PC-3 (cell line): ENCODE results near the gene PROKR1. TPM values are rescaled to one million over a fixed set of nuclear protein-coding genes. Genes with fewer than 3 reads are reported as not detected.

ENCODE experiments used
- ATAC-seq: fragments of 200-7000 bp; cut with Tn5 transposase; 2 replicates; pipeline ENCODE4 v1.9.1; 2020; ENCODE audit warnings: mild to moderate bottlenecking, moderate library complexity
- Bru-seq: library from RNA; stranded (reverse); fragments of 400-500 nt; gene quantifications from one replicate; lab custom pipeline; 2021; lab: Mats Ljungman, UMichigan
- BruChase-seq, 2 experiments: library from RNA; stranded (reverse); fragments of 400-500 nt; gene quantifications; one replicate each; lab custom pipeline; 2021; lab: Mats Ljungman, UMichigan
- BruUV-seq: library from RNA; stranded (reverse); fragments of 400-500 nt; replicated peaks from 2 replicates; lab custom pipeline; 2021; lab: Mats Ljungman, UMichigan
- CTCF ChIA-PET: fragments of 300-600 bp; sonication (Branson Sonifier 250); formaldehyde crosslinking; loops from one replicate; lab custom pipeline; 2022; ENCODE audit warnings: antibody characterized with exemption; lab: Charles Lee
- POLR2A ChIA-PET: fragments of 300-600 bp; sonication (Branson Sonifier 250); formaldehyde crosslinking; loops from one replicate; lab custom pipeline; 2022; ENCODE audit warnings: antibody characterized with exemption; ENCODE audit not compliant: unreplicated experiment; lab: Charles Lee
- DNase-seq: peaks from one replicate; pipeline ENCODE4 v3.0.0-alpha.2; 2015
- H2AFZ ChIP-seq: fragments of 300-600 bp; sonication (generic); 2 replicates; pipeline ENCODE4 v1.6.0; 2016; ENCODE audit warnings: antibody characterized with exemption, low read length
- H3F3A ChIP-seq: fragments of 300-600 bp; sonication (generic); one replicate; pipeline ENCODE4 v1.6.0; 2017; ENCODE audit warnings: antibody characterized with exemption, low read length, control low read depth, mild to moderate bottlenecking; ENCODE audit not compliant: unreplicated experiment
- H3K27ac ChIP-seq: fragments of 300-600 bp; sonication (generic); 2 replicates; pipeline ENCODE4 v1.5.1; 2016; ENCODE audit warnings: mild to moderate bottlenecking, low read length
- H3K27me3 ChIP-seq: fragments of 300-600 bp; sonication (generic); 2 replicates; pipeline ENCODE4 v1.6.1; 2016; ENCODE audit warnings: low read length, mixed read lengths
- H3K36me3 ChIP-seq: fragments of 300-600 bp; sonication (generic); 2 replicates; pipeline ENCODE4 v1.6.1; 2016; ENCODE audit warnings: low read depth, mixed run types, low read length, mixed read lengths
- H3K4me1 ChIP-seq: fragments of 300-600 bp; sonication (generic); 2 replicates; pipeline ENCODE4 v1.5.1; 2016; ENCODE audit warnings: low read length; ENCODE audit not compliant: insufficient read depth
- H3K4me2 ChIP-seq: fragments of 300-600 bp; sonication (generic); 2 replicates; pipeline ENCODE4 v1.6.0; 2016; ENCODE audit warnings: low read length
- H3K4me3 ChIP-seq: fragments of 300-600 bp; sonication (generic); 2 replicates; pipeline ENCODE4 v1.5.1; 2016; ENCODE audit warnings: mild to moderate bottlenecking, low read length, mixed read lengths
- H3K79me2 ChIP-seq: fragments of 300-600 bp; sonication (generic); 2 replicates; pipeline ENCODE4 v1.6.1; 2017; ENCODE audit warnings: low read length, mixed read lengths
- H3K9ac ChIP-seq: fragments of 300-600 bp; sonication (generic); 2 replicates; pipeline ENCODE4 v1.6.0; 2016; ENCODE audit warnings: mild to moderate bottlenecking, low read length
- H3K9me2 ChIP-seq: fragments of 300-600 bp; sonication (generic); replicated peaks from 2 replicates; pipeline ENCODE4 v1.6.1; 2016; ENCODE audit warnings: mixed run types, low read length, mixed read lengths
- H3K9me3 ChIP-seq: fragments of 300-600 bp; sonication (generic); 2 replicates; pipeline ENCODE4 v1.6.1; 2016; ENCODE audit warnings: low read length, mixed read lengths
- H4K20me1 ChIP-seq: fragments of 300-600 bp; sonication (generic); 2 replicates; pipeline ENCODE4 v1.6.1; 2016; ENCODE audit warnings: low read length, mixed read lengths
- EZH2 ChIP-seq: fragments of 300-600 bp; sonication (generic); IDR thresholded peaks from one replicate; pipeline ENCODE4 v1.6.1; 2017; ENCODE audit warnings: antibody characterized with exemption, mild to moderate bottlenecking, low read length; ENCODE audit not compliant: unreplicated experiment
- EZH2phosphoT487 ChIP-seq: fragments of 300-600 bp; sonication (generic); IDR thresholded peaks from 2 replicates; pipeline ENCODE4 v1.6.1; 2018; ENCODE audit warnings: mild to moderate bottlenecking, antibody characterized with exemption, low read length, borderline replicate concordance
- intact Hi-C: fragments of 100-400 bp; cut with micrococcal nuclease; formaldehyde crosslinking; loops from 2 replicates; pipeline ENCODE4 v1.9.0; 2023
- long read RNA-seq: library from polyadenylated mRNA; unstranded; transcript quantifications from one replicate; pipeline ENCODE4 v2.0.0, GENCODE V29; 2021; ENCODE audit not compliant: unreplicated experiment
- total RNA-seq: library from RNA; depleted of rRNA; stranded (reverse); fragments of >200 nt; gene quantifications from 2 replicates; pipeline ENCODE4 v1.2.3, GENCODE V29; 2014; rRNA removed
- TF ChIP-seq, protein P1 (sequence below): fragments of 300-600 bp; sonication (generic); conservative IDR thresholded peaks from 2 replicates; pipeline ENCODE4 v1.5.1; 2017; ENCODE audit warnings: antibody characterized with exemption, low read depth, mild to moderate bottlenecking, low read length

The PROKR1 gene
- 0.12 and 0.26 TPM in 2 replicates for total RNA-seq
- percentile 40 among the genes with signal in this experiment for Bru-seq, nascent RNA
- BruChase-seq, experiment 1, labeled RNA remaining after a 6-hour chase, result percentile 80 among the genes with signal in this experiment
- BruChase-seq, experiment 2, labeled RNA remaining after a 2-hour chase, result percentile 76 among the genes with signal in this experiment
- long read RNA-seq, full-length matches to known transcripts, result 8 of 10 reads
- long read RNA-seq, partial matches to known transcripts, result 2 of 10 reads
- long read RNA-seq, other reads (novel, unspliced or antisense), result 0 of 10 reads

DNA sequence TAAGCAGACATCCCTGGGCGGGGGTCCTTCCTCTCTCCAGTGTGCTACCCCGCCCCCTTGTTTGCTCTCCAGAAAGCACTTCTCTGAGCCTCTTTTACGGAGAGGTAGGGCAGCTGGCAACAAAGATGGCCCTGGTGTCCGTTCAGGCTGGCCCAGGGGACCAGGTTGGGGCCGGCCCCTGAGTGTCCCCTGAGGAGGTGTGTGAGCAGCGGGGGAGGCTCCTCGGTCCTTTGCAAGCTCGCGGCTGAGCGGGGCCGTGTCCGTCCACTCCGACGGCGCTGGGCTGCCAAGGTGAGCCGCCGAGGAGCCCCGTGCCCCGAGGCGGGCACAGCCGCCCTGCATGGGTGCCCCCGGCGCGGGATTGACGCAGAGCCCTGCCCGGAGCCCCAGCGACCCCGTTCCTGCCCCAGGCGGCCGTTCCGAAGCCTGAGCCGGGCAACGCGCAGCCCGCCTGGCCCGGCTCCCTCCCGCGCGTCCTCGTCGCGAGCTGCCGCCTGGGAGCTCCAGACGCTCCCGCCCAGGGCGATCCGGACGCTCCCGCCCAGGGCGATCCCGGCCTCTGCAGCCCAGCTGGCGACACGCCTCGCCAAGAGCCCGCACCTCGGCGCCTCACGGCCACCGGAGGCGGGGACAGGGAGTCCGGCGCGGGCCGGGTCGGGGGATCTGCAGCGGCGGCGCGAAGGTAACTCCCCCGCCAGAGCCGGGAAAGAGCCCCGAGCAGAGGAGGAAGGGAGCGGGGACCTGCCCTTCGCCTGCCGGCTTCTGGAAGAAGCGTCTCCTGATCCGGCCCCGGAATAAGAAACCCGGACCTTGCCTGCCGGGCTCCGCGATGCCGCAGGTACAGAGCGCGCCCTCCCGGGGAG lies at the start of gene PROKR1:
Gene PROKR1 (plus strand): TSS at position 569 of the 863 bp plus-strand sequence. CDS start 2,243 bp downstream, outside the sequence.
- BruUV-seq, result no TSS peak
- peak; percentile 76 for ATAC-seq
- peaks cover 24% of the 10 kb centered on the region for H3K27me3 ChIP-seq

DNA sequence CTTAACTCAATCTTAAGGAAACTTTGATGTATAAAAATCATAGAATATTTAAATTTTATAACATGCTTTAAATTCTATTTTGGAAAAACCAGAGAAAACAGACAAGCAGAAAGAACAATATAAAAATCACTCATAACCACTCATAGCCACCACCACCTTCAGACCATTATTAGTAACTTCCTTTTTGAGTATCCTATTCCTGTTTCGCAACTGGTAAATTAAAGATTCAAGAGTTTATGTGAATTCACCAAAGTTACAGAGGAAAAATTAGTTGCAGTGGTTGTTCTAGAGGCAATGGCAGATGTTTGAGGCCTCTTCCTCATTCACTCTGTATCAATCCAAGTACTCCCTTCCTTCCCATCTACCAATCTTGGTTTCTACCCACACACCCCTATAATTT lies 49.3 kb upstream of the PROKR1 start:
- ChIA-PET POLR2A (no interaction called here), CTCF (interaction anchor here (2.0 kb wide), 1 partner anchor 106 kb away, joined by 56 read pairs; no protein-coding TSS in a partner anchor)
- Histone ChIP-seq H3K4me2 (no peak overlapping the region), H3F3A (no peaks in the 10 kb centered on the region), H3K4me1 (peaks cover 11% of the 10 kb centered on the region), H3K27ac (no peak overlapping the region), H4K20me1 (no peaks in the 10 kb centered on the region), H3K4me3 (no peak overlapping the region), H3K27me3 (no peaks in the 10 kb centered on the region), H3K79me2 (no peaks in the 10 kb centered on the region), H2AFZ (no peak overlapping the region), H3K9me3 (no peaks in the 10 kb centered on the region), H3K9ac (no peak overlapping the region), H3K9me2 (no peaks in the 10 kb centered on the region), H3K36me3 (no peaks in the 10 kb centered on the region)
- no peak for TF ChIP-seq EZH2phosphoT487
- TF ChIP-seq EZH2, result no peak
- TF ChIP-seq, protein P1, sequence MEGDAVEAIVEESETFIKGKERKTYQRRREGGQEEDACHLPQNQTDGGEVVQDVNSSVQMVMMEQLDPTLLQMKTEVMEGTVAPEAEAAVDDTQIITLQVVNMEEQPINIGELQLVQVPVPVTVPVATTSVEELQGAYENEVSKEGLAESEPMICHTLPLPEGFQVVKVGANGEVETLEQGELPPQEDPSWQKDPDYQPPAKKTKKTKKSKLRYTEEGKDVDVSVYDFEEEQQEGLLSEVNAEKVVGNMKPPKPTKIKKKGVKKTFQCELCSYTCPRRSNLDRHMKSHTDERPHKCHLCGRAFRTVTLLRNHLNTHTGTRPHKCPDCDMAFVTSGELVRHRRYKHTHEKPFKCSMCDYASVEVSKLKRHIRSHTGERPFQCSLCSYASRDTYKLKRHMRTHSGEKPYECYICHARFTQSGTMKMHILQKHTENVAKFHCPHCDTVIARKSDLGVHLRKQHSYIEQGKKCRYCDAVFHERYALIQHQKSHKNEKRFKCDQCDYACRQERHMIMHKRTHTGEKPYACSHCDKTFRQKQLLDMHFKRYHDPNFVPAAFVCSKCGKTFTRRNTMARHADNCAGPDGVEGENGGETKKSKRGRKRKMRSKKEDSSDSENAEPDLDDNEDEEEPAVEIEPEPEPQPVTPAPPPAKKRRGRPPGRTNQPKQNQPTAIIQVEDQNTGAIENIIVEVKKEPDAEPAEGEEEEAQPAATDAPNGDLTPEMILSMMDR, result no peak
- no TSS peak for BruUV-seq
- DNase-seq, result no peak
- intact Hi-C loops, result loop anchor here (2.0 kb wide), 1 partner anchor 127 kb away; the partner anchor contains the start of genes APLF and FBXO48
- no peak for ATAC-seq

More for the DNA sequence above, at the start of gene PROKR1:
- DNase-seq, result peak; percentile 35
- Histone ChIP-seq H3F3A (no peaks in the 10 kb centered on the region), H2AFZ (peak within 1 kb of the TSS; percentile 85), H3K4me1 (no peaks in the 10 kb centered on the region), H3K27ac (no peak within 1 kb of the TSS), H3K9ac (no peak within 1 kb of the TSS), H3K79me2 (no peaks in the 10 kb centered on the region), H3K4me2 (peak within 1 kb of the TSS; percentile 93), H3K9me2 (no peaks in the 10 kb centered on the region), H4K20me1 (no peaks in the 10 kb centered on the region), H3K36me3 (no peaks in the 10 kb centered on the region), H3K4me3 (peak within 1 kb of the TSS; percentile 71), H3K9me3 (no peaks in the 10 kb centered on the region)
- CTCF ChIA-PET, result interaction anchor here (1.0 kb wide), 1 partner anchor 155 kb away, joined by 6 read pairs; no protein-coding TSS in a partner anchor
- POLR2A ChIA-PET, result no interaction called here
- TF ChIP-seq EZH2phosphoT487, result 0 out of 2 replicates have a peak, but pooled peaks have one; percentile 56
- TF ChIP-seq, protein P1, result no peak
- intact Hi-C loops, result no loop called here
